ENCODE measurements around the gene FOXI1. TPM values are rescaled to one million over a fixed set of nuclear protein-coding genes. Genes with fewer than 3 reads are reported as not detected.

FOXI1 gene
- 0.08 and 0.16 TPM in 2 replicates for polyA plus RNA-seq (2013)

DNA sequence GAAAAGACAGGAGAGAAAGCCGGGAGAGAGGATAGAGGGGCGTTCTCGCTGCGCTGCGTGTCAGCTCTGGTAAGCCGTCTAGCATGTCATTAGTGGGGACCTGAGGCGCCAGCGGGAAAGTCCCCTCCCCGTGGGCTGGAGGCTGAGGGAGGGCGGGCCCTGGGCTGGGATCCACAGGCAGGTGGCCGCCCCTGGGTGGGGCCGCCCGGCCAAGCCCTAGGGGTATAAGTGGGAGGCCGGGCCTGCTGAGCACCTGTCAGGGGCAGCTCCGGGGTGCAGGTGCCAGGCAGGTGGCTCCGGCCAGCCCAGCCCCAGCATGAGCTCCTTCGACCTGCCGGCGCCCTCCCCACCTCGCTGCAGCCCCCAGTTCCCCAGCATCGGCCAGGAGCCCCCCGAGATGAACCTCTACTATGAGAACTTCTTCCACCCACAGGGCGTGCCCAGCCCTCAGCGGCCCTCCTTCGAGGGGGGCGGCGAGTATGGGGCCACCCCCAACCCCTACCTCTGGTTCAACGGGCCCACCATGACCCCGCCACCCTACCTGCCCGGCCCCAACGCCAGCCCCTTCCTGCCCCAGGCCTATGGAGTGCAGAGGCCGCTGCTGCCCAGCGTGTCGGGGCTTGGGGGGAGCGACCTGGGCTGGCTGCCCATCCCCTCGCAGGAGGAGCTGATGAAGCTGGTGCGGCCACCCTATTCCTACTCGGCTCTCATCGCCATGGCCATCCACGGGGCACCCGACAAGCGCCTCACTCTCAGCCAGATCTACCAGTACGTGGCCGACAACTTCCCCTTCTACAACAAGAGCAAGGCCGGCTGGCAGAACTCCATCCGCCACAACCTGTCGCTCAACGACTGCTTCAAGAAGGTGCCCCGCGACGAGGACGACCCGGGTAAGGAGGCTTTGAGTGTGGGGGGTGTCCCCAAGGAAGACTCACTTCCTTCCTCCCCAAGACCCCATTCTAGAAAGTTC lies at the start of gene FOXI1:
Gene FOXI1, plus strand, starts transcription at position 256 of the 970 bp plus-strand sequence. Its CDS starts 61 bp downstream, at position 317.
- no CpG with 5 or more reads among the region's 53 CpGs for WGBS (ENCODE audit: extremely low coverage, insufficient coverage, insufficient read length)
- H3K9ac ChIP-seq (ENCODE audit: low read length): no peak within 1 kb of the TSS

DNA sequence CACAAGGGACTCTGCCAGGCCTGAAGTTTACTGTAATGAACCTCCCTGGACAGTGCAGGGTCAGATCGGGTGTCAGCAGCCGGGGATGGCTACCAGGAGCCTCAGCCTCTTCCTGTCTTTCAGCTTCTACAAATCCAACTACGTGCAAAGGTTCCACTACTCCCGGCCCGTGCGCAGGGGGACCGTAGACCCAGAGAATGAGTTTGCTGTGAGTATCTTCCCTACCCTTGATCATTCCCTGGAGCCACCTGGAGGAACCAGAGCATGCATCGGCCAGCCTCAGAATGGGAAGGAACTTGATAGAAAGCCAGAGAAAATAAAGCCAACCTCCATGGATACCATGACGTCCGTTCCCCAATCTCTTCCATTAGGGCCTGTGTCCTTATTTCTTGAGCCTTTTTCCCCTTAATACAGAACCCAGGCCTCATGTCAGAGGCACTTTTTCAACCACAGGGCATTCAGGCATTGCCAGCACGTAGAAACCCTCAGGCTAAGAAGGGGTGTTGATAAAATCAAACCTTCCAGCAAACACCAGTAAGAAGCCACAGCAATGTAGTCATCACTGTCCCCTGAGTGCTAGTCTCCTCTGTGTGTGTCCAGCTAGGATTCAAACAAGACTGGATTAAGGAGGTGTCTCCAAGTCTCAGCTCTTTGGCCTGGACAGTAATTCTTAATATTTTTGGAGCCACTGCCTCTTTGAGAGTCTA lies 49.0 kb upstream of the FOXI1 start:
- H3K9ac ChIP-seq (ENCODE audit: low read length): no peak overlapping the region
- H3K9me3 ChIP-seq (ENCODE audit: insufficient read depth, low read depth, low read length): no peaks in the 10 kb centered on the region
- no peak overlapping the region for H4K8ac ChIP-seq (ENCODE audit: low read depth, low read length)
- no CpG with 5 or more reads among the region's 11 CpGs for WGBS (ENCODE audit: extremely low coverage, insufficient coverage, insufficient read length)
- H2BK120ac ChIP-seq (ENCODE audit: insufficient read depth, low read length, poor library complexity): no peak overlapping the region
- no peak overlapping the region for H4K91ac ChIP-seq (ENCODE audit: low read depth, low read length)
- H3K79me2 ChIP-seq (ENCODE audit: control insufficient read depth, insufficient read depth, low read length, poor library complexity): no peaks in the 10 kb centered on the region
- no peak overlapping the region for H2AFZ ChIP-seq (ENCODE audit: insufficient read depth, low read length, poor library complexity)
- no peak overlapping the region for H2AK5ac ChIP-seq (ENCODE audit: low read length)
- H3K79me1 ChIP-seq (ENCODE audit: low read length): no peaks in the 10 kb centered on the region
- no peak overlapping the region for H3K4me2 ChIP-seq (ENCODE audit: low read length)
- no peak overlapping the region for H3K4ac ChIP-seq (ENCODE audit: low read depth, low read length)
- H3K18ac ChIP-seq (ENCODE audit: low read length): no peak overlapping the region
- peak; percentile 62 to 91 for DNase-seq
- H3K14ac ChIP-seq (ENCODE audit: low read length): no peak overlapping the region
- H3K36me3 ChIP-seq (ENCODE audit: control insufficient read depth in 1 of 2, insufficient read depth in 2 of 2, low read length in 2 of 2): no peaks in the 10 kb centered on the region
- H3K4me3 ChIP-seq (ENCODE audit: low read depth, low read length): no peak overlapping the region
- H3K27me3 ChIP-seq (ENCODE audit: insufficient read depth, low read length): no peaks in the 10 kb centered on the region
- H3K4me1 ChIP-seq (ENCODE audit: control insufficient read depth in 1 of 2, insufficient read depth in 2 of 2, low read length in 2 of 2): peaks cover 4 to 5% of the 10 kb centered on the region in 2 experiments
- no peak overlapping the region for H2BK5ac ChIP-seq (ENCODE audit: low read depth, low read length, poor library complexity)
- no peak overlapping the region for H2BK12ac ChIP-seq (ENCODE audit: low read length)
- no peak overlapping the region for H3K27ac ChIP-seq (ENCODE audit: low read depth, low read length)
- no peak overlapping the region for H4K12ac ChIP-seq (ENCODE audit: low read depth, low read length)
- no peak overlapping the region for H3K23ac ChIP-seq (ENCODE audit: low read length)

More for the DNA sequence above, at the start of gene FOXI1:
- Histone ChIP-seq H3K79me1 (ENCODE audit: low read length) (no peaks in the 10 kb centered on the region), H3K4ac (ENCODE audit: low read depth, low read length) (no peak within 1 kb of the TSS), H2BK5ac (ENCODE audit: low read depth, low read length, poor library complexity) (no peak within 1 kb of the TSS), H3K4me3 (ENCODE audit: low read depth, low read length) (peak within 1 kb of the TSS; percentile 47), H2AFZ (ENCODE audit: insufficient read depth, low read length, poor library complexity) (no peak within 1 kb of the TSS), H3K4me1 (ENCODE audit: control insufficient read depth in 1 of 2, insufficient read depth in 2 of 2, low read length in 2 of 2) (peaks cover 4 to 10% of the 10 kb centered on the region in 2 experiments), H3K36me3 (ENCODE audit: control insufficient read depth in 1 of 2, insufficient read depth in 2 of 2, low read length in 2 of 2) (no peaks in the 10 kb centered on the region), H2AK5ac (ENCODE audit: low read length) (no peak within 1 kb of the TSS), H3K18ac (ENCODE audit: low read length) (no peak within 1 kb of the TSS), H3K9me3 (ENCODE audit: insufficient read depth, low read depth, low read length) (peaks cover 2% of the 10 kb centered on the region), H2BK12ac (ENCODE audit: low read length) (no peak within 1 kb of the TSS), H3K4me2 (ENCODE audit: low read length) (no peak within 1 kb of the TSS), H3K27ac (ENCODE audit: low read depth, low read length) (no peak within 1 kb of the TSS), H3K14ac (ENCODE audit: low read length) (no peak within 1 kb of the TSS), H4K8ac (ENCODE audit: low read depth, low read length) (no peak within 1 kb of the TSS), H4K12ac (ENCODE audit: low read depth, low read length) (no peak within 1 kb of the TSS), H3K23ac (ENCODE audit: low read length) (no peak within 1 kb of the TSS), H3K79me2 (ENCODE audit: control insufficient read depth, insufficient read depth, low read length, poor library complexity) (no peaks in the 10 kb centered on the region), H2BK120ac (ENCODE audit: insufficient read depth, low read length, poor library complexity) (no peak within 1 kb of the TSS), H3K27me3 (ENCODE audit: insufficient read depth, low read length) (no peaks in the 10 kb centered on the region), H4K91ac (ENCODE audit: low read depth, low read length) (no peak within 1 kb of the TSS)
- DNase-seq: no peak

DNA sequence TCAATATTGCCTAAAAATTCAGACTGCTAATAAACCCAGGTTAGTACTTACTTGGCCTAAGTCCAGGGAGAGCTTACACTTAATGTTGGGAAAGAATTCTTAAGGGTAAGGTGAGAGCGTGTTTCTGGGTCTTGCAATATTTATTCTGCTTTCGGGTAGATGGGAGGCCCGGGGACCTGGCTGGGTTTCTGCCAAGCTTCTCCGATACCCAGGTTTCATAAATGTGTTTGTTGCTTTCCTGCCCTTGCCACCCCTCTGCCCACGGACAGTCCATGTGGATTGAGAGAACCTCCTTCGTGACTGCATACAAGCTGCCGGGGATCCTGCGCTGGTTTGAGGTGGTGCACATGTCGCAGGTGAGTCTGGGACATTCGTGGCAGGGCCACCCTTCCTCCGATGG lies 48.4 kb upstream of the FOXI1 start:
- H3K27me3 ChIP-seq (ENCODE audit: insufficient read depth, low read length): no peaks in the 10 kb centered on the region
- no peak overlapping the region for H2BK5ac ChIP-seq (ENCODE audit: low read depth, low read length, poor library complexity)
- no peak overlapping the region for H2BK120ac ChIP-seq (ENCODE audit: insufficient read depth, low read length, poor library complexity)
- H3K4me1 ChIP-seq (ENCODE audit: control insufficient read depth in 1 of 2, insufficient read depth in 2 of 2, low read length in 2 of 2): peaks cover 4 to 5% of the 10 kb centered on the region in 2 experiments
- no peak overlapping the region for H3K9ac ChIP-seq (ENCODE audit: low read length)
- no peaks in the 10 kb centered on the region for H3K36me3 ChIP-seq (ENCODE audit: control insufficient read depth in 1 of 2, insufficient read depth in 2 of 2, low read length in 2 of 2)
- no peak overlapping the region for H3K23ac ChIP-seq (ENCODE audit: low read length)
- no CpG with 5 or more reads among the region's 11 CpGs for WGBS (ENCODE audit: extremely low coverage, insufficient coverage, insufficient read length)
- H3K18ac ChIP-seq (ENCODE audit: low read length): no peak overlapping the region
- no peak overlapping the region for H3K27ac ChIP-seq (ENCODE audit: low read depth, low read length)
- H4K8ac ChIP-seq (ENCODE audit: low read depth, low read length): no peak overlapping the region
- no peaks in the 10 kb centered on the region for H3K9me3 ChIP-seq (ENCODE audit: insufficient read depth, low read depth, low read length)
- H4K12ac ChIP-seq (ENCODE audit: low read depth, low read length): no peak overlapping the region
- no peak overlapping the region for H2AFZ ChIP-seq (ENCODE audit: insufficient read depth, low read length, poor library complexity)
- no peak for DNase-seq
- no peak overlapping the region for H2AK5ac ChIP-seq (ENCODE audit: low read length)
- no peak overlapping the region for H3K14ac ChIP-seq (ENCODE audit: low read length)
- no peaks in the 10 kb centered on the region for H3K79me2 ChIP-seq (ENCODE audit: control insufficient read depth, insufficient read depth, low read length, poor library complexity)
- no peak overlapping the region for H3K4ac ChIP-seq (ENCODE audit: low read depth, low read length)
- no peak overlapping the region for H2BK12ac ChIP-seq (ENCODE audit: low read length)
- H3K4me2 ChIP-seq (ENCODE audit: low read length): no peak overlapping the region
- H3K79me1 ChIP-seq (ENCODE audit: low read length): no peaks in the 10 kb centered on the region
- no peak overlapping the region for H4K91ac ChIP-seq (ENCODE audit: low read depth, low read length)
- no peak overlapping the region for H3K4me3 ChIP-seq (ENCODE audit: low read depth, low read length)

DNA sequence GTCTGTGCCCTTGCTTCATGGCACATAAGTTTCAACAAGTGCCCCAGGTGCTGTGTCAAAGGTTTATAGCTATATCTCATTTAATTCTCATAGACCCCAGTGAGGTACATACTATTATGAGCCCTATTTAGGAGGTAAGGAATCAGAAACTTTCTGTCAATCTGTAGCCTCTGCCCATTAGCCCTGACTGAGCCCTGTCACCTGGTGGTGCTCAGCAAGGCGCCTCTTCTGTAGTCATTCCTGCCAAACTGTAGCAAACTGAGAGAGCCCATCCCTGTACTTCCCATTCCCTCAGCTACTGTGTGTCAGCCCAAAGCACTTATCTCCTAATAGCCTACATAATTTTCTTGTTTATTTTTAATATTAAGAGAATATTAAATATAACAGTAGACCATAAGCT lies 46.5 kb upstream of the FOXI1 start:
- Histone ChIP-seq H2AK5ac (ENCODE audit: low read length) (no peak overlapping the region), H3K14ac (ENCODE audit: low read length) (no peak overlapping the region), H3K4ac (ENCODE audit: low read depth, low read length) (no peak overlapping the region), H3K4me3 (ENCODE audit: low read depth, low read length) (no peak overlapping the region), H2BK120ac (ENCODE audit: insufficient read depth, low read length, poor library complexity) (no peak overlapping the region), H4K12ac (ENCODE audit: low read depth, low read length) (no peak overlapping the region), H3K27me3 (ENCODE audit: insufficient read depth, low read length) (no peaks in the 10 kb centered on the region), H3K79me1 (ENCODE audit: low read length) (no peaks in the 10 kb centered on the region), H2BK5ac (ENCODE audit: low read depth, low read length, poor library complexity) (no peak overlapping the region), H3K9ac (ENCODE audit: low read length) (no peak overlapping the region), H4K91ac (ENCODE audit: low read depth, low read length) (no peak overlapping the region), H3K4me1 (ENCODE audit: control insufficient read depth in 1 of 2, insufficient read depth in 2 of 2, low read length in 2 of 2) (peaks cover 4 to 5% of the 10 kb centered on the region in 2 experiments), H2AFZ (ENCODE audit: insufficient read depth, low read length, poor library complexity) (no peak overlapping the region), H3K4me2 (ENCODE audit: low read length) (no peak overlapping the region), H3K36me3 (ENCODE audit: control insufficient read depth in 1 of 2, insufficient read depth in 2 of 2, low read length in 2 of 2) (no peaks in the 10 kb centered on the region), H3K27ac (ENCODE audit: low read depth, low read length) (no peak overlapping the region), H3K18ac (ENCODE audit: low read length) (no peak overlapping the region), H3K23ac (ENCODE audit: low read length) (no peak overlapping the region), H3K79me2 (ENCODE audit: control insufficient read depth, insufficient read depth, low read length, poor library complexity) (no peaks in the 10 kb centered on the region), H4K8ac (ENCODE audit: low read depth, low read length) (no peak overlapping the region), H3K9me3 (ENCODE audit: insufficient read depth, low read depth, low read length) (no peaks in the 10 kb centered on the region), H2BK12ac (ENCODE audit: low read length) (no peak overlapping the region)
- no CpG with 5 or more reads among the region's 1 CpG for WGBS (ENCODE audit: extremely low coverage, insufficient coverage, insufficient read length)
- no peak for DNase-seq
